HEK293T (cell line): ENCODE data around the gene LGALSL.

Experiments
- CTCF ChIA-PET: fragments of 350-600 bp; formaldehyde crosslinking; extraction: SDS; loops from one replicate; lab custom pipeline; 2021; ENCODE audit warnings: antibody characterized with exemption, inconsistent platforms; lab: Yijun Ruan, JAX
- POLR2A ChIA-PET: fragments of 350-600 bp; formaldehyde crosslinking; extraction: SDS; loops from one replicate; lab custom pipeline; 2020; ENCODE audit warnings: antibody characterized with exemption, inconsistent platforms; lab: Yijun Ruan, JAX
- DNase-seq: peaks from one replicate; pipeline ENCODE4 v3.0.0; 2012; ENCODE audit warnings: mixed read lengths; ENCODE audit errors: extremely low spot score
- ARNT ChIP-seq: fragments of 450-650 bp; IDR thresholded peaks from 2 replicates; pipeline ENCODE4 v1.6.1; 2017; ENCODE audit warnings: mild to moderate bottlenecking
- BHLHE40 ChIP-seq: fragments of 450-650 bp; IDR thresholded peaks from 2 replicates; pipeline ENCODE4 v1.6.1; 2016; ENCODE audit warnings: mild to moderate bottlenecking, moderate library complexity, borderline replicate concordance
- CTBP1 ChIP-seq: fragments of 450-650 bp; IDR thresholded peaks from 2 replicates; pipeline ENCODE4 v1.6.1; 2016; ENCODE audit warnings: borderline replicate concordance
- ELF4 ChIP-seq: fragments of 450-650 bp; IDR thresholded peaks from 2 replicates; pipeline ENCODE4 v1.6.1; 2017; ENCODE audit warnings: antibody characterized with exemption
- FOXA1 ChIP-seq: fragments of 450-650 bp; IDR thresholded peaks from 2 replicates; pipeline ENCODE4 v1.6.1; 2016; ENCODE audit warnings: mild to moderate bottlenecking
- FOXK2 ChIP-seq: fragments of 450-650 bp; IDR thresholded peaks from 2 replicates; pipeline ENCODE4 v1.6.1; 2016; ENCODE audit warnings: mild to moderate bottlenecking
- FOXM1 ChIP-seq: fragments of 450-650 bp; IDR thresholded peaks from 2 replicates; pipeline ENCODE4 v1.6.1; 2017; ENCODE audit warnings: mild to moderate bottlenecking, borderline replicate concordance
- HDGF ChIP-seq: fragments of 450-650 bp; IDR thresholded peaks from 2 replicates; pipeline ENCODE4 v1.6.1; 2017; ENCODE audit warnings: antibody characterized with exemption, borderline replicate concordance
- L3MBTL2 ChIP-seq: fragments of 450-650 bp; conservative IDR thresholded peaks from 2 replicates; pipeline ENCODE4 v1.6.1; 2016; ENCODE audit warnings: mild to moderate bottlenecking
- LEF1 ChIP-seq: fragments of 450-650 bp; IDR thresholded peaks from 2 replicates; pipeline ENCODE4 v1.6.1; 2017; ENCODE audit warnings: mild to moderate bottlenecking, borderline replicate concordance
- NFRKB ChIP-seq: fragments of 450-650 bp; IDR thresholded peaks from 2 replicates; pipeline ENCODE4 v1.6.1; 2016; ENCODE audit warnings: mild to moderate bottlenecking, moderate library complexity
- SP1 ChIP-seq: fragments of 450-650 bp; IDR thresholded peaks from 2 replicates; pipeline ENCODE4 v1.6.1; 2017
- SUZ12 ChIP-seq: fragments of 450-650 bp; IDR thresholded peaks from 2 replicates; pipeline ENCODE4 v1.6.1; 2016; ENCODE audit warnings: mild to moderate bottlenecking
- TARDBP ChIP-seq: fragments of 450-650 bp; IDR thresholded peaks from 2 replicates; pipeline ENCODE4 v1.6.1; 2016
- ZNF384 ChIP-seq: fragments of 450-650 bp; IDR thresholded peaks from 2 replicates; pipeline ENCODE4 v1.6.1; 2016
- TF ChIP-seq, protein P1 (sequence below): fragments of 450-650 bp; IDR thresholded peaks from 2 replicates; pipeline ENCODE4 v1.6.1; 2016

LGALSL gene

DNA sequence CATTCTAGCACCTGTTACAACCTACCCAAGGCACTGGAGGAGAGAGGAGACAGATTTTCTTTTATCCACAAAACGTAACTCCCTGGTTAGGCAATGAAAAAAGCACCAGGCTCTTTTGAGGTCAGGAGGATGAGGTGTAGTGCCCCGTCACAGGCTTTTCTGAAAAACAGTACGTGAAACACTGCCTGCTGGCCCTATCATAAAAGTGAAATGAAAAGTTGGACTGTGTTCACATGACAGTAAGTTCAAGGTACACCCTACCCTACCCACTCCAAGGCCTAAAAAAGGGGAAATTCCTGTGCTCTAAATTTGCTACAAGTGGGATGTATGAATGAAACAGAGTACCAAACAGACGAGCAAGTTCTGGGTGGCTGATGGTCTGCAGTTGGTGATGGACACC lies 17.6 kb downstream of the LGALSL start:
- no peak for DNase-seq
- ChIA-PET POLR2A (no interaction called here), CTCF (interaction anchor here (0.6 to 1.0 kb wide), 2 partner anchors 16 to 392 kb away, joined by 3 to 4 read pairs; no protein-coding TSS in a partner anchor)
- TF ChIP-seq ZNF384 (no peak), FOXM1 (no peak), NFRKB (no peak), TARDBP (no peak), SUZ12 (no peak), CTBP1 (no peak)

DNA sequence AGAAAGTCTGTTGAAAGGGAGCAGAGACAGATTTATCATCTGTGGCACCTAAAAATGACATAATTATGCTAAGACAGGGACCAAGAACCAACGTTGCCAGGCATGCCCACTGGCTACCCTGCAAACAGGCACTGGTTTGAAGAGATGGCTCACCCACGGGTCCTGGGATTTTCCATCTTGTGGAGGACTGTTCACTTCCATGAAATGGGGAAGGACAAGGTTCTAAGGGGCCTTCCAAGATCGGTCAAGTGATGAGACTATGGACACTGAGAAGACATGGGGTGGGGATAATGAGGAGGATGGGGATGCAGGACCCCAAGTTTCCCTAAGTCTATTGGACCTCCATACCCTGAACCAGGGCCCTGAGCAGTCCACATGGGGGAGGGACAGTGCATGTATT lies 18.9 kb downstream of the LGALSL start:
- CTCF ChIA-PET, result interaction anchor here (1.0 kb wide), 1 partner anchor 15 kb away, joined by 4 read pairs; no protein-coding TSS in a partner anchor
- POLR2A ChIA-PET, result no interaction called here
- DNase-seq, result no peak
- no peak for TF ChIP-seq ZNF384
- no peak for TF ChIP-seq HDGF

DNA sequence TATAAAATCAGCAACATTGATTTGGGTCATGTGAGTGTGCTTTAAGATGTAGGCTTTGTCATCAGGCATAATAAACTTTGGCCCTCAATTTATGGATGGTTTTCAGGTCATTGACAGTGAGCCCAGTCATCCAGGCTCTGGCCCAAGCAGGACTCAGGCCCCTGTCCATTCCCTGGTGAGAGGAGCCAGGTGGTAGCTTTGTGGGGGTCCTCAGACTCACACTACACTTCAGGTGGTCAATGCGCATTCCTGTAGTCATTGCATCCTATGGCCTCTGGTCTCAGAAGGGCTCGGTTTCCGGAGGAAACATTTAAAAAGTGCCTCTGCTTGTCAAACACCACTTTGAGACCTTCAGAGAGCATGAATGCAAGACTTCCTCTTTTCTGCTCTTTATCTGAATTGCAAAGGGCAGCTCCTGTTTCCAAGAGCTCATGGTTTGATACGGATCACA lies 20.2 kb downstream of the LGALSL start:
- no peak for DNase-seq
- no peak for TF ChIP-seq NFRKB
- no peak for TF ChIP-seq ELF4
- no peak for TF ChIP-seq CTBP1
- no peak for TF ChIP-seq SP1
- TF ChIP-seq HDGF, result no peak
- TF ChIP-seq, protein P1, sequence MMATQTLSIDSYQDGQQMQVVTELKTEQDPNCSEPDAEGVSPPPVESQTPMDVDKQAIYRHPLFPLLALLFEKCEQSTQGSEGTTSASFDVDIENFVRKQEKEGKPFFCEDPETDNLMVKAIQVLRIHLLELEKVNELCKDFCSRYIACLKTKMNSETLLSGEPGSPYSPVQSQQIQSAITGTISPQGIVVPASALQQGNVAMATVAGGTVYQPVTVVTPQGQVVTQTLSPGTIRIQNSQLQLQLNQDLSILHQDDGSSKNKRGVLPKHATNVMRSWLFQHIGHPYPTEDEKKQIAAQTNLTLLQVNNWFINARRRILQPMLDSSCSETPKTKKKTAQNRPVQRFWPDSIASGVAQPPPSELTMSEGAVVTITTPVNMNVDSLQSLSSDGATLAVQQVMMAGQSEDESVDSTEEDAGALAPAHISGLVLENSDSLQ, result no peak
- TF ChIP-seq FOXM1, result no peak
- TF ChIP-seq ZNF384, result no peak
- no peak for TF ChIP-seq BHLHE40
- CTCF ChIA-PET, result interaction anchor here (1.6 kb wide), 1 partner anchor 14 kb away, joined by 4 read pairs; no protein-coding TSS in a partner anchor
- POLR2A ChIA-PET, result interaction anchor here (1.1 kb wide), 1 partner anchor 20 kb away, joined by 3 read pairs; the partner anchor contains the start of gene LGALSL

DNA sequence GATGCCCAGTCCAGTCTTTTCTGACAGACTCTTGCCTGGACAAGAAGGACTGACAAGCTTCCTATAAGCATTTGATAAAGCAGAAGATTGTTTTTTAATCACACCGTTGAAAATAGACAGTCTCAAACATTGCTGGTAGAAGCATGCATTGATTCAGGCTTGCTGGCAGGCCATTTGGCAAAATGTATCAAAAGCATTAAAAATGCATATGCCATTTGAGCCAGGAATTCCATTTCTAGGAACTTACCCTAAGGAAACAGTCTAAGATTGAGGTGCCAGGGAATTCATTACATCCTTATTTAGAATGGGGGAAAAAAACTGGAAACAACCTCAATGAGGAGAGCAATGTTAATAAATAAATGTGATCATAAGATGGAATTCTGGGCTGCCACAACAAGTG lies 20.7 kb downstream of the LGALSL start:
- DNase-seq, result no peak
- ChIA-PET POLR2A (no interaction called here), CTCF (interaction anchor here (1.6 kb wide), 1 partner anchor 14 kb away, joined by 4 read pairs; no protein-coding TSS in a partner anchor)
- TF ChIP-seq, protein P1, result no peak
- TF ChIP-seq CTBP1, result no peak
- no peak for TF ChIP-seq BHLHE40
- no peak for TF ChIP-seq FOXK2
- no peak for TF ChIP-seq LEF1
- TF ChIP-seq SUZ12, result no peak
- no peak for TF ChIP-seq ZNF384
- no peak for TF ChIP-seq L3MBTL2
- no peak for TF ChIP-seq TARDBP
- TF ChIP-seq HDGF, result no peak

DNA sequence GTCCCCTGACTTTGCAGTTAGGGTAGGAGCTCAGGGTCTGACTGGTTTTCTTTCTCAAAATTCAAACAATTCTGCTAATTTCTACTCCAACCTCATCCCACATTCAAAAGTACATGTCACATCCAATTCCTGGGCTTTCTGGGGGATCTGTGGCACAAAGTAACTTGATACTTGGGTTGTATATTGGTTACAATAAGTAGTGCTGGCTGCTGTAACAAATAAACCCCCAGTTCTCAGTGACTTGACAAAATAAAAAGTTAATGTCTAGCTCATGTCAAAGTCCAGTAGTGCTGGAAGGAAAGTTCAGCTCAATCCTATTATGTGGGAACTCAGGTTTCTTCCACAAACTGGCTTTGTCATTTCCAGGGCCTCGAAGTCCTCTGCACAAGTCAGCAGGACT lies 23.1 kb downstream of the LGALSL start:
- DNase-seq, result no peak
- ChIA-PET CTCF (no interaction called here), POLR2A (no interaction called here)
- no peak for TF ChIP-seq BHLHE40
- no peak for TF ChIP-seq L3MBTL2
- TF ChIP-seq SUZ12, result no peak
- TF ChIP-seq ZNF384, result no peak
- no peak for TF ChIP-seq TARDBP
- no peak for TF ChIP-seq ARNT
- no peak for TF ChIP-seq NFRKB
- no peak for TF ChIP-seq LEF1
- TF ChIP-seq FOXK2, result no peak
- TF ChIP-seq CTBP1, result no peak
- TF ChIP-seq SP1, result no peak
- TF ChIP-seq ELF4, result no peak
- no peak for TF ChIP-seq FOXM1
- TF ChIP-seq FOXA1, result no peak
- TF ChIP-seq HDGF, result no peak
- TF ChIP-seq, protein P1, result no peak

DNA sequence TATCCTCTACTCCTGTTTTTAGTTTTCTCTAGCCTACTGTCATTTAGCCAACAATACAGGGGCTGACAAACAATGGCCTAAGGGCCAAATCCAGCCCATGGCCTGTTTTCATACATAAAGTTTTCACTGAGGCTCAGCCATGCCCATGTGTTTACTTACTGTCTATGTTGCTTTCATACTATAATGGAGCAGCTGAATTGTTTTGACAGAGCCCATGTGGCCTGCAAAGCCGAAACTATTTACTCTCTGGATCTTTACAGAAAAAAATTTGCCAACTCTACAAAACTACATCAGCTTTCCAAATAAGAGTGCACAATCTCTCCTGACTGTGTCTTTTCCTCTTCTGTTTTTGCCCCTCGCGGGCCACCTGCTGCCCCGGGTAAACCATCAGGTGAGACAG lies 24.0 kb downstream of the LGALSL start:
- TF ChIP-seq FOXK2 (no peak), SUZ12 (no peak), FOXM1 (no peak), NFRKB (no peak), FOXA1 (no peak), BHLHE40 (no peak), L3MBTL2 (no peak)
- CTCF ChIA-PET, result no interaction called here
- DNase-seq, result no peak
- POLR2A ChIA-PET, result no interaction called here

DNA sequence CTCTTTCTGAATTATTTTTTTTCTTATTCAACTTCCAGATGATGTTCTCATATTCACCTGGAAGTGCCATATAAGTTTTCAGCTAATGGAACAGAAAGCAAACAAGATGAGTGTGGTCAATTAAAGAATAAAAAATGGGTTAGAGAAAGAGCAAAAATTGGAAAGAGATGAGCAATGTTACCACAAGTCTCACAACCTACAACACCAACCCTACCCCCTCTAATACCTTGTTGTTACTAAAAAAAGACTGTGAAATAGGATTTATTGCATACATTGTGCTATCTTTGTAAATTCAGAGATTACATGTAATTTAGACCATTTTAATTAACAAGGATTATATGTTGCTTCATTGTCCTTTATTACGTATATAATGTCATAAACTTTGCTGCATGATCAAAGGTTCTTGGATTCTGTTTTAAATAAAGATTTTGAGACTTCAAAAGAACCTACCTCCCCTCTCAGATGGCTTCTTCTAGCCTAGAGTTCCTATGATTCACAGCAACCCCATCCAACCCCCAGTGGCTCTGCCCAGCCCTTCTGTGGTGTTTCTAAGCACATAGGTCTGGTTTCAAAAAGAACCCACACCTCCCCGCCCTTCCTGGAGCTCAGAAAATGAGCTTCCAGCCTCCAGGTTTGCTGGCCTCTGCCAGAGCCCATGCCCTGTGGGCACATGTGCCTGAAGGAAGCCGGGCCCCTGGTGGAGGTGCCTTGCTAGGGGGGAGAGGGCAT lies 24.7 kb downstream of the LGALSL start:
- ChIA-PET CTCF (no interaction called here), POLR2A (no interaction called here)
- TF ChIP-seq FOXA1, result no peak
- TF ChIP-seq ZNF384, result no peak
- TF ChIP-seq SUZ12, result no peak
- no peak for TF ChIP-seq TARDBP
- no peak for TF ChIP-seq NFRKB
- no peak for TF ChIP-seq HDGF
- TF ChIP-seq FOXM1, result no peak
- TF ChIP-seq LEF1, result no peak
- TF ChIP-seq, protein P1, result no peak
- no peak for TF ChIP-seq FOXK2
- no peak for TF ChIP-seq CTBP1

More for the DNA sequence above, 24.7 kb downstream of the LGALSL start:
- no peak for DNase-seq
